Measurements from ENCODE around the gene C1orf167.
"Not testable (repeated sequence)": the region's sequence is repeated elsewhere in the genome, so short reads cannot be mapped to it uniquely, and the experiment has no call there.

The C1orf167 gene

DNA sequence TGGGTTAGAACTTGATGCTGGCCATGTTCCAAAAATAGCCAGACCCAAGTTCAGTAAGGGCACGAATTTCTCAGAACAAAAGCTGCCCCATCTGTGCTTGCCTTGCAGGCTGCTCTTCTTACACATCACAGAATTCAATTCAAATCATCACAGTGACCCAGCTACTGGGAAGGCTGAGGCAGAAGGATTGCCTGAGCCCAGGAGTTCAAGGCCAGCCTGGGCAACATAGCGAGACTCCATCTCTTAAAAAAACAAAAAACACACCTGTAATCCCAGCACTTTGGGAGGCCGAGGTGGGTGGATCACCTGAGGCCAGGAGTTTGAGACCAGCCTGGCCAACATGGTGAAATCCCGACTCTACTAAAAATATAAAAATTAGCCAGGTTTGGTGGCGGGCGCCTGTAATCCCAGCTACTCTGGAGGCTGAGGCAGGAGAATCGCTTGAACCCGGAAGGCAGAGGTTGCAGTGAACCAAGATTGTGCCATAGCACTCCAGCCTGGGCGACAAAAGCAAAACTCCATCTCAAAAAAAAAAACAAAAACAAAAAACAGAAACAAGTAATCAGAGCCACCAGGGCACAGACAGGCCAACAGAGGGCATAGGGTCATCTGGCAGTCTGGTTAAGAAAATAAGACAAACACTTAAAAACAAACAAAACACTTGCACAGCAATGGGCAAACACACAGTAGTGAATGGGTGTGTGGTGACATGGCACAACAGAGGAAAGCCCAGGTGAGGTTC, 42.1 kb downstream of the C1orf167 start:
- DNase-seq, result not testable (repeated sequence)

- DNase-seq, result no peak
These were observed 42.9 kb downstream of the C1orf167 start for GRCh38 chr1:11804666-11805421.

DNA sequence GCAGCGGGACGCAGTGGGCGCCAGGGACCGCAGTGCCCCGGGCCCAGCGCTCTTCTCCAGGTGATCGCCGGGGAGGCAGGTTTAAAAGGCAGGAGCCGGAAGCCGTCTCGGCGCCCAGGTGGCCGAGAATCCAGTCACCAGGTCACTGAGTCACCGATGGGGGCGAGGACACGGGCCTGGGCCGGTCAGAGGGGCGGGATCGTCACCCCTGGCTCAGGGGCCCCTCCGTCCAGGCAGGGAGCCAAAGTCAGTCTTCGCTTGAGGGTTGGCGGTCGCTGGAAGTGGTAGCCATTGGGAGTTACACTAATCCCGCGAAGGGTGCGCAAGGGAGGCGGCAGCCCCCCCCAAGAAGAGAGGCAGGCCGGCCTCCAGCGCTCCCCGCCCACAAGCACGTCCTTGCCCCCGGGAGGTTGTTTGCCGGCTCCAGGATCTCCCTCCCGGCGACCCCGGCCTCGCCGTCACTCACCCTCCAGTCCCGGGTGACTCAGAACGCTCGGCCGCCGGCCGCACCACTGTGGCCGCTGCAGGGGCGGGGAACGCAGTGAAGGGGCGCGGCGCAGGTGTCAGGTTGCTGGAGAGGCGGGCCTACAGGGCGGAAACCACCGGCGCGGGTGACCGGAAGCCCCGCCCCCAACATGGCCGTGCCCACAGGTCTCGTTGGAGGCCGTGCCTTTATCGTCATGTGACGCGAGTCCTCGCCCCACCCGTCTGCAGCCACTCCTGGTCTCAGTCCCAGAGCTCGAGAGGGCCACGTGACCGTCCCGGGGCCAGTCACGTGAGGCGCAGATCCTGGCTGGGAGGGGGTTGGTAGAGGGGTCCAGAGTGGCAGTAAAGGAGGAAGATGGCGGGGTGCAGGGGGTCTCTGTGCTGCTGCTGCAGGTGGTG, 43.7 kb downstream of the C1orf167 start, which contains the start of the genes CLCN6 and MTHFR:
Gene CLCN6 (plus strand): TSS at position 770 of the 885 bp plus-strand sequence. CDS start 72 bp downstream, at position 842.
Gene MTHFR (minus strand): TSS at position 543 of the 885 bp plus-strand sequence. CDS start 2,848 bp downstream, outside the sequence.
- DNase-seq, result peak; percentile 97

DNA sequence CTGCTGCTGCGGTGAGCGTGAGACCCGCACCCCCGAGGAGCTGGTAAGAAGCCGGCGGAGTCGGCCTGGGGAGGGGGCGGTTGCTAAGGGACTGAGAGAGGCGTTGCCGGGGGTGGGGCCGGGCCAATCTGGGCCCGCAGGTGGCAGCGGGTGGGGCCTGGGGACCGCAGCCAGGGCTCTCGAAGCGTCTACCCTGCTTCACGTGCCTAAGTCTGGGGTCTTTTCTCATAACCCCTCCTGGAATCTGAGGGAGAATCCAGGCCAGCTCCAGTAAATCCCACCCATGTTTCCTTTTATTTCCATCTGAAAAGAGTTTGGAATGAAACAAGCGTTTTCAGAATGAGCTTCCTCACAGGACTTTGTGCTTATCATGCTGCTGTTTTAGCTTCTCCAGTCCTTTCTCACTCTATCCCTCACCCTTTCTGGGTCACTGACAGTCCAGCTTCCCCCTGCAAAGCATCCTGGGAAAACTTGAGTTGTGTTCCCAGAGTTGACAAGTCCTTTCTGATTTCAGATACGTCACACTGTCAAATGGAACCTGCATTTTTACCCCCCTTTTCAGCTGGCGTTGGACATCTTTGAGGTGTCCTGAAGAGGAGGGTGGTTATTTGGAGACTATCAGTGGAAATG, 44.4 kb downstream of the C1orf167 start:
- no peak for DNase-seq

DNA sequence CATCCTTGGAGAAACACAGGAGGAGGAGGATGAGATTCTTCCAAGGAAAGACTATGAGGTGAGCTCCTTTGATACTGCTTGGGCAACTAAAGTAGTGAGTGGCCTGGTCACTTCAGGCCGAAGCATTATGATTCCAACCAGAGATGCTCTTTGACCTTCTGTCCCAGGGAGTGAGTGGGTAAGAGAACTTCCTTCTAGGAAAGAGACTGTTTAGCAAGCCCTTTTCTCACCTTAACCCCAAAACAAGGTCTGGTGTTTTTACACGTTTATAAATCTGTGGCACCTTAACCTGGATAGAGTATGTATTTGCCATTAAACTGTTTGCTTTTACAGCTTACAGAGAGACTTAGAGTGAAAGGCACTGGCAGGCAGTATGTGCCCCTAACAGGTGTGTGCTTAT, 45.1 kb downstream of the C1orf167 start:
- DNase-seq, result no peak

- no peak for DNase-seq
These were observed 51.0 kb downstream of the C1orf167 start for GRCh38 chr1:11813021-11813420.

DNA sequence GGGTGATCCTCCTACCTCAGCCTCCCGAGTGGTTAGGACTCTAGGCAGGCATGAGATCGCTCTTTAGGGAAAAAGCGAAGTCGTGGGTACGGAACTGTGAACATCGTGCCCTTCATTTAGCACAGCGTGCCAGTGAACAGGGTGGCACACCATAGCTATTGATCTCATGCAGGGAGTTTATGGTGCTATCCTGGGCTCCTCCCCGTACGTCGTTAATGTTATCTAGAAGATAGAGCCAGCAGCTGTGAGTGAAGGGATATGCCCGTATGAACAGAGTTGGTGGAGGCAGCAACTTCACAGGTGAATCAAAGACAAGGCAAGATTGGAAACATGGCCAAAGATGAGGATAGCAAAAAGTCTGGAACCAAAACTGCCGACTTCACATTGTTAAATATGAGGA, 55.2 kb downstream of the C1orf167 start:
- DNase-seq, result no peak

DNA sequence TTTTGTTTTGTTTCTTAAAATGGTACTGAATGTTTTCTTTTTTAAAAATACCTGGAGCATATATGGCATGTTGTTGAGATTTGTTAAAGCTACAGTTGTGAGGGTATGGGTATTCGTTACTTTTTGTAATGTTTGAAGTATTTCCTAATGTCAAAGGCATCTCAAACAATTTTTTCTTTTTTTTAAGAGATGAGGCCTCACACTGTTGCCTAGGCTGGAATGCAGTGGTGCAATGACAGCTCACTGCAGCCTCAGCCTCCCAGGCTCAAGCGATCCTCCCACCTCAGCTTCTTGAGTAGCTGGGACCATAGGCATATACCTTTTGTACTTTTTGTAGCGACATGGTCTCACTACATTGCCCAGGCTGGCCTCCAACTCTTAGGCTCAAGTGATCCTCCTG, 60.1 kb downstream of the C1orf167 start:
- no peak for DNase-seq

DNA sequence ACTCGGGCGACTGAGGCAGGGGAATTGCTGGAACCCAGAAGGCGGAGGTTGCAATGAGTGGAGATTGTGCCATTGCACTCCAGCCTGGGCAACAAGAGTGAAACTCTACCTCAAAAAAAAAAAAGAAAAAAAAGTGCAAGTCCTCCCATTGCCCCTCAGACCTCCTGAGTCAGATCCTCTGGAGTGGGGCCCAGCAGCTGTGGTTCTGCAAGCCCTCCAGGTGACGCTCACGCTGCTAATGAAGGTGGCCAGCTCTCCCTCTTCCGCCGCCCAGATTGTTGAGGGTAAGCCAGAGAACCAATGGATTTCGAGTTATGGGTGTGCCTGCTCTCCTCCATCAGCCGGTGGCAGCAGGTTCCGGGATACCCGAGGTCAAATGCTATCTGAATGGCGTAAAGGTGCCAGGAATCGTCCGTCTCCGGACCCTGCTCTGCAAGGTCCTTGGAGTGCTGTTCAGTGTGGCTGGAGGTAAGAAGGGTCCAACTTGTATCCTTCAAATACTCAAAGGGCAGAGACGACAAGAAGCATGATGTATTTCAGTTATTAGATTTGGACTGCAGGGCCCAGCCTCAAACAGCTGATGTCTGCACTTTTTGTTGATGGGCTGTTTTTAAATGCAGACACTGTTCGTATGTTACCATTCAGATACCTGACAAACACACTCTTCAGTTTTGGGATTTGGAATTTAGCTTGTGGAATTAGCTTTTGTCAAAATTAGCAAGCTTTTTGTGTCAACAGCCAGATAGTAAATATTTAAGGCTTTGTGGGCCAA, 61.6 kb downstream of the C1orf167 start:
- DNase-seq, result no peak

- DNase-seq, result no peak
These were observed 63.1 kb downstream of the C1orf167 start for GRCh38 chr1:11825131-11825530.

GRCh38 chr1:11826946-11827345, 65.0 kb downstream of the C1orf167 start:
- DNase-seq, result no peak

DNA sequence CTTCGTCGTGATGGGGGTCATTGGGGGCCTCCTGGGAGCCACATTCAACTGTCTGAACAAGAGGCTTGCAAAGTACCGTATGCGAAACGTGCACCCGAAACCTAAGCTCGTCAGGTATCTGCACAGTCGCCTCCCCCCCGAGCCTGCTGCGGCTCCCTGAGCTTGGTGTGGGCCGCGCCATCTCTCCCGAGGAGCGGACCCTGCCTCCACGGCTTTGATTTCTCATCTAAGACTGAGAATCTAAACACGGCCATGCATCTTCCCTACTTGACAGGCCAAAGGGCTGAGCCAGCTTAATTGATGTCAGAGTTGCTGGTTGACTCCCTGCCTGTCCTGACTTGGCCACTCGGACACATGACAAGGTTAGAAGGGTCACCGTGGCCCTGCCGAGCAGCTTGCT, 66.5 kb downstream of the C1orf167 start:
- DNase-seq, result no peak

DNA sequence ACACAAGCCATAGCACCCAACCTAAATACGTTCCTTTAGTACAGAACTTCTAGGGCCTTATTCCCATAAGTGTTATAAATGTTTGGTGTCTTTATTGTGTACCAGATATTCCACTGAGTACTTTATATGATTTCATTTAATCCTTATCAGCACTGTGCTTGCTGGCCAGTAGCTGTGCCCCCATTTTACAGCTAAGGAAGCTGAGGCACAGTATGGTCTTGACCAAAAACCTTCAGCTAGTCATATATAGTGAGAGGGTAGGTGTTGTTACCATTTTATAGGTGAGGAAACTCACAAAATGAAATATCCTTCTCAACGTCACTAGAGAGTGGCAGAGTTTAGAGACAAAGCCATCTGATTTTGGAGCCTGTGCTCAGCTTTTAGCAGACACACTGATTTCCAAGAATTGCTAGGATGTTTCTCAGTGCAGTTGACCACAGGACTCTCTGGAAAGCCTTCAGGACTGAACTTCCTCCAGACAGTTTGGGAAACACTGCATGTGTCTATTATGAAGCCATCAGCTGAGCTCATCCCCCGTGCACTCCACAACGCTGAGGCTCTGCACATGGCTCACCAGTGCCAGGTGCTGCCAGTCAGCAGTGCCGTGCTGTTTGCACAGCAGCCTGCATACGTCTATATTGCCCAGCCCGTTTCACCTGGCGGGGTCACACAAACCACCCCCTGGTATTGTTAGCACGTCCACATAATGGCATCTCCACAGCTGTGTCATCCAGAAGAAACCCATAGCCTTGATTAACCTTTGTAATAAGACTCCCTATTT, 70.1 kb downstream of the C1orf167 start:
- DNase-seq, result no peak

GRCh38 chr1:11833497-11833896, 71.5 kb downstream of the C1orf167 start:
- DNase-seq, result no peak

GRCh38 chr1:11833900-11834299, 71.9 kb downstream of the C1orf167 start:
- DNase-seq, result no peak

DNA sequence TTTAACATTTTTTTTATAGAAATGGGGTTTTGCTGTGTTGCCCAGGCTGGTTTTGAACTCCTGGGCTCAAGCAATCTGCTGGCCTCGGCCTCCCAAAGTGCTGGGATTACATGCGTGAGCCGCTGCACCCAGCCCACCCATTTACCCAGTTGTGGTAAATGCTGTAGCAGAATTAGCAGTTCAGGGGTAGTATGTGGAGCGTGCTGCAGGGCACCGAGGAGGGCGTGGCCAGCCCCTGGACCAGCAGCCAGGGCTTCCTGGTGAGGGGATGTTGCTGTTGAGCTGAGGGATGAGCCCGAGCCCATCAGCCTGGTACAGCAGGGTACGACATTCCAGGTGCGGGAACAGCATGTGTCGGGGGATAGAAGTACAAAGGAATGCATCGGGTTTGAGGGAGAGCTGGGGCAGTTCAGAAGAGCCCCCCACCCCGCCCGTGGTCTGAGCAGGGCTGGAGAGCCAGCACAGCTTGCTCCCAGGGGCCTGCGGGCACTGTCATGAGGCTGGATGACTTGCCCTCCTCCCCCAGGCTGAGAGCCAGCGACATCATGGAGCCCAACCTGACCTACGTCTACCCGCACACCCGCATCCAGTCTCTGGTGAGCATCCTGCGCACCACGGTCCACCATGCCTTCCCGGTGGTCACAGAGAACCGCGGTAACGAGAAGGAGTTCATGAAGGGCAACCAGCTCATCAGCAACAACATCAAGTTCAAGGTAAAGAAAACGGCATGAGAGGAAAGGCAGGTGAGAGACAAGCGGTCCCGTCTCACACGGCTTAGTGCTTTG, 73.6 kb downstream of the C1orf167 start:
- DNase-seq, result no peak

DNA sequence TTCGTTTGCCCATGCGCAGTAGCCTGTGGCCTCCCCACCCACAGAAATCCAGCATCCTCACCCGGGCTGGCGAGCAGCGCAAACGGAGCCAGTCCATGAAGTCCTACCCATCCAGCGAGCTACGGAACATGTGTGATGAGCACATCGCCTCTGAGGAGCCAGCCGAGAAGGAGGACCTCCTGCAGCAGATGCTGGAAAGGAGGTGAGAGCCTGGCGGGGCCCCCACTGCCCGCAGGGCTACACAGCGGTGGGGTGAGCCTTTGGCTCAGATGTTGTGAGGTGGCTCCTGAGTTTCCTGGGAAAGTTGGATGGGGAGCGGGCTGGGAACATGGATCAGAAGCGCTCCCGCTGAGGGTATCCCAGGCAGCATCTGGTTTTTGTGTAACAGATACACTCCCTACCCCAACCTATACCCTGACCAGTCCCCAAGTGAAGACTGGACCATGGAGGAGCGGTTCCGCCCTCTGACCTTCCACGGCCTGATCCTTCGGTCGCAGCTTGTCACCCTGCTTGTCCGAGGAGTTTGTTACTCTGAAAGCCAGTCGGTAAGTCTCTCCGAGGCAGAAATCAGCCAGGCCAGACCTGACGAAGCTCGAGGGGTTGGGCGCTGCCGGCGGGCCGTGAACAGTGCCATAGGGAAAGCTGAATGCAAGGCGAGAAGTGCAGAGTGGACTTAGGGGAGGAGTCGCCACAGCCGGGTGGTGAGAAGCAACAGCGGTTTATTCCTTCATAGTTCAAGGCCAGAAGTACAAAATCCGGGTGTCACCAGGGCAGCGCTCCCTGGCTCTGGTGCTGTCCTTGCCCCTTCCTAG, 75.2 kb downstream of the C1orf167 start:
- DNase-seq, result no peak

- DNase-seq, result no peak
These were observed 75.9 kb downstream of the C1orf167 start for GRCh38 chr1:11837767-11838348.

Measured in cortex of kidney (tissue), 1 donor.